ENCODE data around the gene ATG5. TPM values are rescaled to one million over a fixed set of nuclear protein-coding genes. Genes with fewer than 3 reads are reported as not detected.

Gene ATG5
- total and polyA plus RNA-seq, 2 experiments from 2014 or later = 35.4 to 42.8 TPM

- H3K9me3 ChIP-seq (ENCODE audit: low read depth) = no peaks in the 10 kb centered on the region
- H3K36me3 ChIP-seq (replicated peaks; ENCODE audit: insufficient read depth, low read depth) = peaks cover 5% of the 10 kb centered on the region
- H3K27me3 ChIP-seq = no peaks in the 10 kb centered on the region
- no peaks in the 10 kb centered on the region for H3K79me2 ChIP-seq
- no peak for DNase-seq (ENCODE audit: low spot score)
- H3K27ac ChIP-seq = no peak overlapping the region
- no peaks in the 10 kb centered on the region for H3K9me2 ChIP-seq (replicated peaks; ENCODE audit: insufficient read depth)
- H2AFZ ChIP-seq = no peak overlapping the region
- H3K4me3 ChIP-seq = no peak overlapping the region
- TF ChIP-seq EZH2 (IDR thresholded peaks at IDR 0.05; ENCODE audit: borderline replicate concordance) = no peak
- TF ChIP-seq CTCF (IDR thresholded peaks at IDR 0.05; ENCODE audit: poor library complexity) = no peak
- no peak for TF ChIP-seq EZH2phosphoT487 (IDR thresholded peaks at IDR 0.05; ENCODE audit: low read depth, severe bottlenecking, unreplicated experiment)
- no peaks in the 10 kb centered on the region for H3K4me1 ChIP-seq (ENCODE audit: insufficient read depth)
- whole genome bisulfite sequencing (ENCODE audit: low lambda C conversion rate, missing lambda C conversion rate) = 97% methylated on average over 2 of the region's 2 CpGs
- no peaks in the 10 kb centered on the region for H4K20me1 ChIP-seq (ENCODE audit: insufficient read depth, poor library complexity, severe bottlenecking)
- no peak overlapping the region for H3K4me2 ChIP-seq
These were observed 139.9 kb downstream of the ATG5 start for GRCh38 chr6:106185615-106186014.

GRCh38 chr6:106184629-106185028 is 140.9 kb downstream of the ATG5 start:
- TF ChIP-seq EZH2phosphoT487 (IDR thresholded peaks at IDR 0.05; ENCODE audit: low read depth, severe bottlenecking, unreplicated experiment) (no peak), EZH2 (IDR thresholded peaks at IDR 0.05; ENCODE audit: borderline replicate concordance) (no peak), CTCF (IDR thresholded peaks at IDR 0.05; ENCODE audit: poor library complexity) (no peak)
- no peak for DNase-seq (ENCODE audit: low spot score)
- Histone ChIP-seq H3K27me3 (no peaks in the 10 kb centered on the region), H3K4me3 (no peak overlapping the region), H3K27ac (no peak overlapping the region), H3K36me3 (replicated peaks; ENCODE audit: insufficient read depth, low read depth) (peaks cover 5% of the 10 kb centered on the region), H3K79me2 (no peaks in the 10 kb centered on the region), H2AFZ (no peak overlapping the region), H3K9me2 (replicated peaks; ENCODE audit: insufficient read depth) (no peaks in the 10 kb centered on the region), H3K4me2 (no peak overlapping the region), H4K20me1 (ENCODE audit: insufficient read depth, poor library complexity, severe bottlenecking) (no peaks in the 10 kb centered on the region), H3K4me1 (ENCODE audit: insufficient read depth) (no peaks in the 10 kb centered on the region), H3K9me3 (ENCODE audit: low read depth) (no peaks in the 10 kb centered on the region)
- 92% methylated on average over 3 of the region's 3 CpGs for WGBS (ENCODE audit: low lambda C conversion rate, missing lambda C conversion rate)

GRCh38 chr6:106183430-106183829 is 142.1 kb downstream of the ATG5 start:
- WGBS (ENCODE audit: low lambda C conversion rate, missing lambda C conversion rate) = 97% methylated on average over 1 of the region's 1 CpG
- Histone ChIP-seq H3K4me3 (no peak overlapping the region), H3K79me2 (no peaks in the 10 kb centered on the region), H3K27ac (no peak overlapping the region), H3K27me3 (no peaks in the 10 kb centered on the region), H4K20me1 (ENCODE audit: insufficient read depth, poor library complexity, severe bottlenecking) (no peaks in the 10 kb centered on the region), H3K4me1 (ENCODE audit: insufficient read depth) (no peaks in the 10 kb centered on the region), H3K4me2 (no peak overlapping the region), H3K9me2 (replicated peaks; ENCODE audit: insufficient read depth) (no peaks in the 10 kb centered on the region), H3K9me3 (ENCODE audit: low read depth) (no peaks in the 10 kb centered on the region), H3K36me3 (replicated peaks; ENCODE audit: insufficient read depth, low read depth) (peaks cover 5% of the 10 kb centered on the region), H2AFZ (no peak overlapping the region)
- TF ChIP-seq EZH2phosphoT487 (IDR thresholded peaks at IDR 0.05; ENCODE audit: low read depth, severe bottlenecking, unreplicated experiment) = no peak
- no peak for TF ChIP-seq EZH2 (IDR thresholded peaks at IDR 0.05; ENCODE audit: borderline replicate concordance)
- TF ChIP-seq CTCF (IDR thresholded peaks at IDR 0.05; ENCODE audit: poor library complexity) = no peak
- no peak for DNase-seq (ENCODE audit: low spot score)

GRCh38 chr6:106182455-106182854 is 143.1 kb downstream of the ATG5 start:
- H3K9me3 ChIP-seq (ENCODE audit: low read depth) = no peaks in the 10 kb centered on the region
- 98% methylated on average over 5 of the region's 5 CpGs for WGBS (ENCODE audit: low lambda C conversion rate, missing lambda C conversion rate)
- H3K4me1 ChIP-seq (ENCODE audit: insufficient read depth) = peaks cover 3% of the 10 kb centered on the region
- H3K9me2 ChIP-seq (replicated peaks; ENCODE audit: insufficient read depth) = no peaks in the 10 kb centered on the region
- H3K27me3 ChIP-seq = no peaks in the 10 kb centered on the region
- H3K79me2 ChIP-seq = no peaks in the 10 kb centered on the region
- no peaks in the 10 kb centered on the region for H4K20me1 ChIP-seq (ENCODE audit: insufficient read depth, poor library complexity, severe bottlenecking)
- H3K36me3 ChIP-seq (replicated peaks; ENCODE audit: insufficient read depth, low read depth) = peaks cover 5% of the 10 kb centered on the region
- DNase-seq (ENCODE audit: low spot score) = no peak
- H2AFZ ChIP-seq = no peak overlapping the region
- H3K4me3 ChIP-seq = no peak overlapping the region
- H3K4me2 ChIP-seq = no peak overlapping the region
- TF ChIP-seq EZH2 (IDR thresholded peaks at IDR 0.05; ENCODE audit: borderline replicate concordance) = no peak
- no peak for TF ChIP-seq CTCF (IDR thresholded peaks at IDR 0.05; ENCODE audit: poor library complexity)
- TF ChIP-seq EZH2phosphoT487 (IDR thresholded peaks at IDR 0.05; ENCODE audit: low read depth, severe bottlenecking, unreplicated experiment) = no peak
- H3K27ac ChIP-seq = no peak overlapping the region
